ENCODE results near the gene HIPK1. TPM values are rescaled to one million over a fixed set of nuclear protein-coding genes. Genes with fewer than 3 reads are reported as not detected.
"Not testable (repeated sequence)": the region's sequence is repeated elsewhere in the genome, so short reads cannot be mapped to it uniquely, and the experiment has no call there.

The HIPK1 gene
- total RNA-seq, 1 donor from 2014 or later = 51.0 TPM

GRCh38 chr1:113943028-113943811 is 14.1 kb downstream of the HIPK1 start:
- no peak for DNase-seq (ENCODE audit: low read depth)

- DNase-seq (ENCODE audit: low read depth) = no peak
Measured at GRCh38 chr1:113945329-113945728, 16.2 kb downstream of the HIPK1 start.

GRCh38 chr1:113946112-113946511 is 17.0 kb downstream of the HIPK1 start:
- DNase-seq (ENCODE audit: low read depth) = no peak

- no peak for DNase-seq (ENCODE audit: low read depth)
Measured at GRCh38 chr1:113946678-113947387, 17.7 kb downstream of the HIPK1 start.

- DNase-seq (ENCODE audit: low read depth) = no peak
Measured at GRCh38 chr1:113947388-113948107, 18.4 kb downstream of the HIPK1 start.

- not testable (repeated sequence) for DNase-seq (ENCODE audit: low read depth)
Measured at GRCh38 chr1:113948151-113948550, 19.0 kb downstream of the HIPK1 start.

GRCh38 chr1:113949007-113949406 is 19.9 kb downstream of the HIPK1 start:
- no peak for DNase-seq (ENCODE audit: low read depth)

- DNase-seq (ENCODE audit: low read depth) = no peak
Measured at GRCh38 chr1:113950908-113951307, 21.8 kb downstream of the HIPK1 start.

GRCh38 chr1:113951719-113952118 is 22.6 kb downstream of the HIPK1 start:
- DNase-seq (ENCODE audit: low read depth) = no peak

- DNase-seq (ENCODE audit: low read depth) = no peak
Measured at GRCh38 chr1:113957984-113958383, 28.9 kb downstream of the HIPK1 start.

GRCh38 chr1:113958691-113959090 is 29.6 kb downstream of the HIPK1 start:
- DNase-seq (ENCODE audit: low read depth) = no peak

GRCh38 chr1:113963281-113963906 is 34.3 kb downstream of the HIPK1 start:
- peak; percentile 28 for DNase-seq (ENCODE audit: low read depth)

GRCh38 chr1:113965703-113966412 is 36.7 kb downstream of the HIPK1 start:
- DNase-seq (ENCODE audit: low read depth) = no peak

GRCh38 chr1:113972954-113973353 is 43.8 kb downstream of the HIPK1 start:
- DNase-seq (ENCODE audit: low read depth) = no peak

GRCh38 chr1:113975211-113975895 is 46.2 kb downstream of the HIPK1 start:
- peak; percentile 44 for DNase-seq (ENCODE audit: low read depth)

GRCh38 chr1:113976609-113977278 is 47.6 kb downstream of the HIPK1 start:
- peak; percentile 88 for DNase-seq (ENCODE audit: low read depth)

GRCh38 chr1:113977906-113978305 is 48.8 kb downstream of the HIPK1 start:
- no peak for DNase-seq (ENCODE audit: low read depth)

- DNase-seq (ENCODE audit: low read depth) = peak; percentile 83
Measured at GRCh38 chr1:113978863-113979702, 50.0 kb downstream of the HIPK1 start, which contains the start of gene OLFML3. Gene OLFML3 (plus strand): TSS chr1:113979474. CDS start chr1:113979517, 43 bp downstream.

GRCh38 chr1:113980110-113980509 is 51.0 kb downstream of the HIPK1 start:
- DNase-seq (ENCODE audit: low read depth) = no peak

Data from renal cortical epithelial cell (primary cell).